Astrocyte (in vitro differentiated cells and primary cell): Measurements from ENCODE around the gene EED. TPM values are rescaled to one million over a fixed set of nuclear protein-coding genes. Genes with fewer than 3 reads are reported as not detected.

Source experiments
- DNase-seq: peaks from one replicate; pipeline ENCODE4 v3.0.0-alpha.2; 2010; ENCODE audit warnings: low read depth
- FAIRE-seq: peaks from 2 replicates; lab custom pipeline; 2011; peaks lifted over from hg19 to GRCh38; lab: Jason Lieb, UNC
- H2AFZ ChIP-seq: 2 replicates; pipeline ENCODE4 v1.6.0; 2012; ENCODE audit warnings: low read depth, low read length, inconsistent platforms
- H3K27ac ChIP-seq: 2 replicates; pipeline ENCODE4 v1.5.1; 2011; ENCODE audit warnings: low read depth, low read length, inconsistent platforms
- H3K27me3 ChIP-seq: 2 replicates; pipeline ENCODE4 v1.6.0; 2011; ENCODE audit warnings: low read length, inconsistent platforms; ENCODE audit not compliant: insufficient read depth
- H3K36me3 ChIP-seq: 2 replicates; pipeline ENCODE4 v1.5.1; 2011; ENCODE audit warnings: low read length, inconsistent platforms; ENCODE audit not compliant: insufficient read depth
- H3K4me1 ChIP-seq: 2 replicates; pipeline ENCODE4 v1.5.1; 2011; ENCODE audit warnings: low read length, inconsistent platforms; ENCODE audit not compliant: insufficient read depth
- H3K4me2 ChIP-seq: 2 replicates; pipeline ENCODE4 v1.6.0; 2012; ENCODE audit warnings: low read length, inconsistent platforms
- H3K4me3 ChIP-seq: 2 replicates; pipeline ENCODE4 v1.5.1; 2011; ENCODE audit warnings: low read depth, mild to moderate bottlenecking, low read length, inconsistent platforms; ENCODE audit not compliant: insufficient read depth
- H3K79me2 ChIP-seq: 2 replicates; pipeline ENCODE4 v1.6.0; 2012; ENCODE audit warnings: mild to moderate bottlenecking, low read length, inconsistent platforms; ENCODE audit not compliant: insufficient read depth
- H3K9ac ChIP-seq: 2 replicates; pipeline ENCODE4 v1.6.0; 2012; ENCODE audit warnings: mild to moderate bottlenecking, low read length, inconsistent platforms
- H3K9me3 ChIP-seq: 2 replicates; pipeline ENCODE4 v1.5.1; 2012; ENCODE audit warnings: low read depth, mild to moderate bottlenecking, low read length, inconsistent platforms; ENCODE audit not compliant: insufficient read depth
- H4K20me1 ChIP-seq: 2 replicates; pipeline ENCODE4 v1.6.0; 2012; ENCODE audit warnings: low read length, inconsistent platforms; ENCODE audit not compliant: insufficient read depth
- H3K27ac Mint-ChIP-seq: one replicate; pipeline ENCODE4 v1.8.0; 2021; ENCODE audit warnings: mild to moderate bottlenecking, mixed read lengths; ENCODE audit not compliant: unreplicated experiment
- H3K27me3 Mint-ChIP-seq: one replicate; pipeline ENCODE4 v1.8.0; 2021; ENCODE audit warnings: low read depth, mixed read lengths; ENCODE audit not compliant: unreplicated experiment
- H3K36me3 Mint-ChIP-seq: one replicate; pipeline ENCODE4 v1.8.0; 2021; ENCODE audit warnings: low read depth, mixed read lengths; ENCODE audit not compliant: unreplicated experiment
- H3K4me1 Mint-ChIP-seq: one replicate; pipeline ENCODE4 v1.8.0; 2021; ENCODE audit warnings: low read depth, mixed read lengths; ENCODE audit not compliant: unreplicated experiment
- H3K4me3 Mint-ChIP-seq: one replicate; pipeline ENCODE4 v1.8.0; 2021; ENCODE audit warnings: mild to moderate bottlenecking, moderate library complexity, mixed read lengths; ENCODE audit not compliant: unreplicated experiment
- H3K9me3 Mint-ChIP-seq: one replicate; pipeline ENCODE4 v1.8.0; 2021; ENCODE audit warnings: mild to moderate bottlenecking, mixed read lengths; ENCODE audit not compliant: unreplicated experiment
- EZH2 ChIP-seq: IDR thresholded peaks from 2 replicates; pipeline ENCODE4 v1.6.1; 2012; ENCODE audit warnings: mild to moderate bottlenecking, low read length, inconsistent platforms; ENCODE audit not compliant: insufficient read depth
- total RNA-seq: library from RNA; stranded (reverse); gene quantifications from 2 replicates; pipeline ENCODE4 v1.2.1, GENCODE V29; 2021
- TF ChIP-seq, protein P1 (sequence below): IDR thresholded peaks from 2 replicates; pipeline ENCODE4 v1.5.1; 2011; ENCODE audit warnings: low read depth, mild to moderate bottlenecking, inconsistent platforms, low read length, moderate library complexity; ENCODE audit not compliant: insufficient read depth

The EED gene
- total RNA-seq, 1 donor from 2014 or later, result 23.4 TPM

DNA sequence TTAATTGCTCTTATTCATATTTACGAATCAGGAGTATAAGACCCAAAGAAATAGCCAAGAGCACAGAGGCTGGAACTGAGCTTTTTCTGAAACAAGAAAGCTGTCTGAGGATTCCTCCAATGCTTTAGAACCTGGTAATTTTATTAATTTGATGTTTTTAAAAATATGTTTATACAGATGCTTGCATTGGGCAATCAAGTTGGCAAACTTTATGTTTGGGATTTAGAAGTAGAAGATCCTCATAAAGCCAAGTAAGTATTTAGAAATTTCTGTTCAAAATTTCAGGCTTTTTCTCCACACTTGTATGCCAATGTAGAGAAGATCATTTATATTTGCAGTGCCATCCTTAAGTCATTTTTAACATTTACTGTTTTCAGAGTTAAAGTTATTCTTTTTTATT is 33.2 kb downstream of the EED start:
- H3K27me3 Mint-ChIP-seq, result no peaks in the 10 kb centered on the region
- no peaks in the 10 kb centered on the region for H3K9me3 ChIP-seq
- H3K4me1 ChIP-seq, result no peaks in the 10 kb centered on the region
- peaks cover 15% of the 10 kb centered on the region for H3K36me3 ChIP-seq
- no peak overlapping the region for H3K4me3 ChIP-seq
- H3K9me3 Mint-ChIP-seq, result no peaks in the 10 kb centered on the region
- H3K27me3 ChIP-seq, result no peaks in the 10 kb centered on the region
- peaks cover 9% of the 10 kb centered on the region for H4K20me1 ChIP-seq
- no peak for FAIRE-seq
- peaks cover 26% of the 10 kb centered on the region for H3K79me2 ChIP-seq
- no peak overlapping the region for H3K27ac ChIP-seq
- no peak overlapping the region for H3K4me2 ChIP-seq
- no peaks in the 10 kb centered on the region for H3K4me1 Mint-ChIP-seq
- peaks cover 4% of the 10 kb centered on the region for H3K36me3 Mint-ChIP-seq
- H3K9ac ChIP-seq, result no peak overlapping the region
- no peak overlapping the region for H3K27ac Mint-ChIP-seq
- H3K4me3 Mint-ChIP-seq, result no peak overlapping the region
- DNase-seq, result no peak
- H2AFZ ChIP-seq, result no peak overlapping the region
- no peak for TF ChIP-seq EZH2

DNA sequence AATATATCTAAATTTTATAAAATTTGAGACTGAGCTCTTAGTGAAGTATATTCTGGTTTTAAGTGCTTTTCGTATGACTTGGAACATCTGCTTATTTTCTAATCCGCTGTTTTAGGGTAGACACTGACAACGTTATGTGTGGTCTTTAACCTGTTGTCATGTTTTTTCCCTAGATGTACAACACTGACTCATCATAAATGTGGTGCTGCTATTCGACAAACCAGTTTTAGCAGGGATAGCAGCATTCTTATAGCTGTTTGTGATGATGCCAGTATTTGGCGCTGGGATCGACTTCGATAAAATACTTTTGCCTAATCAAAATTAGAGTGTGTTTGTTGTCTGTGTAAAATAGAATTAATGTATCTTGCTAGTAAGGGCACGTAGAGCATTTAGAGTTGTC is 33.7 kb downstream of the EED start:
- no peaks in the 10 kb centered on the region for H3K4me1 ChIP-seq
- H3K27ac ChIP-seq, result no peak overlapping the region
- H3K36me3 ChIP-seq, result peaks cover 15% of the 10 kb centered on the region
- H3K9ac ChIP-seq, result no peak overlapping the region
- H3K27me3 ChIP-seq, result no peaks in the 10 kb centered on the region
- H3K9me3 ChIP-seq, result no peaks in the 10 kb centered on the region
- Mint-ChIP-seq H3K36me3 (peaks cover 4% of the 10 kb centered on the region), H3K4me1 (no peaks in the 10 kb centered on the region), H3K4me3 (no peak overlapping the region), H3K9me3 (no peaks in the 10 kb centered on the region), H3K27ac (no peak overlapping the region), H3K27me3 (no peaks in the 10 kb centered on the region)
- H3K79me2 ChIP-seq, result peaks cover 22% of the 10 kb centered on the region
- no peak overlapping the region for H2AFZ ChIP-seq
- FAIRE-seq (peak; percentile 13), DNase-seq (no peak)
- H4K20me1 ChIP-seq, result peaks cover 9% of the 10 kb centered on the region
- TF ChIP-seq EZH2, result no peak
- TF ChIP-seq, protein P1, sequence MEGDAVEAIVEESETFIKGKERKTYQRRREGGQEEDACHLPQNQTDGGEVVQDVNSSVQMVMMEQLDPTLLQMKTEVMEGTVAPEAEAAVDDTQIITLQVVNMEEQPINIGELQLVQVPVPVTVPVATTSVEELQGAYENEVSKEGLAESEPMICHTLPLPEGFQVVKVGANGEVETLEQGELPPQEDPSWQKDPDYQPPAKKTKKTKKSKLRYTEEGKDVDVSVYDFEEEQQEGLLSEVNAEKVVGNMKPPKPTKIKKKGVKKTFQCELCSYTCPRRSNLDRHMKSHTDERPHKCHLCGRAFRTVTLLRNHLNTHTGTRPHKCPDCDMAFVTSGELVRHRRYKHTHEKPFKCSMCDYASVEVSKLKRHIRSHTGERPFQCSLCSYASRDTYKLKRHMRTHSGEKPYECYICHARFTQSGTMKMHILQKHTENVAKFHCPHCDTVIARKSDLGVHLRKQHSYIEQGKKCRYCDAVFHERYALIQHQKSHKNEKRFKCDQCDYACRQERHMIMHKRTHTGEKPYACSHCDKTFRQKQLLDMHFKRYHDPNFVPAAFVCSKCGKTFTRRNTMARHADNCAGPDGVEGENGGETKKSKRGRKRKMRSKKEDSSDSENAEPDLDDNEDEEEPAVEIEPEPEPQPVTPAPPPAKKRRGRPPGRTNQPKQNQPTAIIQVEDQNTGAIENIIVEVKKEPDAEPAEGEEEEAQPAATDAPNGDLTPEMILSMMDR, result no peak
- no peak overlapping the region for H3K4me3 ChIP-seq
- no peak overlapping the region for H3K4me2 ChIP-seq

DNA sequence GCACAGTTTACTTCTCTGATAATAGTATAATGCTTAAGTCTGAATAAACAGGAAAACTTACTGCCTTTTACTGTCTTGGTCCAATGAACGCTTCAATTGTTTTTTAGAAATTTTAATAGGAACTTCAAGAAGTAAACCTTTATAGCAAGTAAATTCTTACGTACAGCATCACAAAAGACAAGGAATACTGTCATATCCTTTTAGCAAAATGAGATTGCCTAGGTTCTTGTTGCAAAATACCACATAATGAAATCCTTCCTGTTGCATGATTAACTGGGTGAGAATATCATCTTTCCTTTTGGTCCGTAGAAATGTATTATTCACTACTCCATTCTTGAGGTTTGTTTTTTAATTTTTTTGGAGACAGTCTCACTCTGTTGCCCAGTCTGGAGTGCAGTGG is 35.2 kb downstream of the EED start:
- Histone ChIP-seq H3K9ac (no peak overlapping the region), H3K27me3 (no peaks in the 10 kb centered on the region), H3K4me2 (no peak overlapping the region), H3K9me3 (no peaks in the 10 kb centered on the region), H2AFZ (no peak overlapping the region), H4K20me1 (peaks cover under 1% of the 10 kb centered on the region), H3K27ac (no peak overlapping the region), H3K36me3 (peaks cover 15% of the 10 kb centered on the region), H3K79me2 (peaks cover 13% of the 10 kb centered on the region), H3K4me3 (no peak overlapping the region), H3K4me1 (no peaks in the 10 kb centered on the region)
- H3K27ac Mint-ChIP-seq, result no peak overlapping the region
- FAIRE-seq (no peak), DNase-seq (no peak)
- no peaks in the 10 kb centered on the region for H3K9me3 Mint-ChIP-seq
- TF ChIP-seq, protein P1, result no peak
- no peak for TF ChIP-seq EZH2
- H3K36me3 Mint-ChIP-seq, result peaks cover 4% of the 10 kb centered on the region
- no peak overlapping the region for H3K4me3 Mint-ChIP-seq
- no peaks in the 10 kb centered on the region for H3K27me3 Mint-ChIP-seq
- no peaks in the 10 kb centered on the region for H3K4me1 Mint-ChIP-seq
